Measurements from ENCODE around the gene NBEAL2. TPM values are rescaled to one million over a fixed set of nuclear protein-coding genes. Genes with fewer than 3 reads are reported as not detected.
"Not testable (repeated sequence)": the region's sequence is repeated elsewhere in the genome, so short reads cannot be mapped to it uniquely, and the experiment has no call there.

NBEAL2 gene
- total RNA-seq, 3 donors from 2014 or later: 75.5 to 86.9 (median 80.7) TPM

- Mint-ChIP-seq H3K9me3 (no peaks in the 10 kb centered on the region), H3K36me3 (ENCODE audit: insufficient read depth) (peaks cover 30% of the 10 kb centered on the region), H3K27me3 (ENCODE audit: low read depth) (no peaks in the 10 kb centered on the region), H3K4me3 (no peak overlapping the region), H3K4me1 (ENCODE audit: low read depth) (peaks cover 40% of the 10 kb centered on the region)
- DNase-seq (no peak), ATAC-seq (no peak)
Measured at GRCh38 chr3:47028146-47028545, 48.7 kb downstream of the NBEAL2 start.

DNA sequence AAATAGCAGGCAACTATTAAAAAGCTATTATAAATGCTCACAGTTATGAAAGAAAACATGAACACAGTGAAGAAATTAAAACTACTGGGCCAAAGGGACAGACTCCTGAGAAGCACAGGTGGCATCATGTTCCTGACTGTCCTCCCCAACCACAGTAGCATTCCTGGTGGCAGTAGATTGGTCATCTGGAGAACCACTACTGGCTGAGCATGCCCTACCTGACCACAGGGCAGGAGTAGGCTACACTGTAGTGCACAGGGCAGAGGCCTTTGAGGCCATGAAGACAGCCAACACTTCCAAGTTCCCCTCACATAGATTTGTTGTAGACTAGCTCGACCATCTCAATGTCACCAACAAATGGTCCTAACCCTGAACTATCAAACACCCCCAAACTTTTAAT is 49.2 kb downstream of the NBEAL2 start:
- no peaks in the 10 kb centered on the region for H3K9me3 Mint-ChIP-seq
- peaks cover 41% of the 10 kb centered on the region for H3K4me1 Mint-ChIP-seq (ENCODE audit: low read depth)
- no peak for ATAC-seq
- DNase-seq: no peak
- H3K27me3 Mint-ChIP-seq (ENCODE audit: low read depth): no peaks in the 10 kb centered on the region
- no peak overlapping the region for H3K4me3 Mint-ChIP-seq
- H3K36me3 Mint-ChIP-seq (ENCODE audit: insufficient read depth): peaks cover 30% of the 10 kb centered on the region

DNA sequence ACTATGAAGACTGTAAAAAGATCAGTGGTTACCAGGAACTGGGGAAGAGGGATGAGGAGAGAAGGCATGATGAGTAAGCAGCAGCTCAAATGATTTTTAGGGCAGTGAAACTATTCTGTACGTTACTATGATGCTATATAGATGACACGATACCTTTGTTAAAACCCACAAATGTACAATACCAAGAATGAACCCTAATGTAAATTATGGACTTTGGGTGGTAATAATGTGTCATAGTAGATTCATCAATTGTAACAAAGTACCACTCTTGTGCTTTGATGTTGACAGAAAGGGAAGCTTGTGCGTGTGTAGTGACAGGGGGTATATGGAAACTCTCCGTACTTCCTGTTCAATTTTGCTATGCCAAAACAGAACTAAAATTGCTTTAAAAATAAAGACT is 51.6 kb downstream of the NBEAL2 start:
- not testable (repeated sequence) for DNase-seq; H3K9me3 Mint-ChIP-seq; H3K27me3 Mint-ChIP-seq (ENCODE audit: low read depth)
- ATAC-seq: peak; percentile 92 to 95
- Mint-ChIP-seq H3K36me3 (ENCODE audit: insufficient read depth) (peaks cover 41% of the 10 kb centered on the region), H3K4me1 (ENCODE audit: low read depth) (peaks cover 33% of the 10 kb centered on the region), H3K4me3 (peak overlapping the region; percentile 41)

GRCh38 chr3:47034868-47035489 is 55.5 kb downstream of the NBEAL2 start:
- peaks cover 39% of the 10 kb centered on the region for H3K36me3 Mint-ChIP-seq (ENCODE audit: insufficient read depth)
- no peaks in the 10 kb centered on the region for H3K9me3 Mint-ChIP-seq
- no peaks in the 10 kb centered on the region for H3K27me3 Mint-ChIP-seq (ENCODE audit: low read depth)
- no peak for ATAC-seq
- peaks cover 54% of the 10 kb centered on the region for H3K4me1 Mint-ChIP-seq (ENCODE audit: low read depth)
- no peak for DNase-seq
- no peak overlapping the region for H3K4me3 Mint-ChIP-seq

DNA sequence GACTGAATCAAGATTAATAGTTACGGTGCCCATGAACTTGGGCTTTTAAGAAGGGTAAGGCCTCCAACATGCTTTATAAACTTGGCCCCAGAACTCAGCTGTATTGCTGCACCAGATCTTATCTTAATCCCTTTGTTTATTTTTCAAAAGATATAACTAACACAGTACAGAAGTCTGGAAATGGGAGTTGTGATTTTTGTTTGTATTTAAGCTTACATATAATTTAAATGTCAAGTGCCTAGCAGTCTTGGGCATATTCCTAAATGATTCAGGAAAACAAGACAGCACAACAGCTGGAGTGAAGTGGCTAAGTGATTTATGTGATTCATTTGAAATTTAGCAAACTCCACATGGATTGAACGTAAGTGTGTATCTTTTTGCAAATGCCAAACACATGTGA is 56.2 kb downstream of the NBEAL2 start:
- peaks cover 52% of the 10 kb centered on the region for H3K4me1 Mint-ChIP-seq (ENCODE audit: low read depth)

GRCh38 chr3:47036145-47036544 is 56.7 kb downstream of the NBEAL2 start:
- Mint-ChIP-seq H3K4me3 (no peak overlapping the region), H3K9me3 (no peaks in the 10 kb centered on the region), H3K27me3 (ENCODE audit: low read depth) (no peaks in the 10 kb centered on the region), H3K36me3 (ENCODE audit: insufficient read depth) (peaks cover 47% of the 10 kb centered on the region), H3K4me1 (ENCODE audit: low read depth) (peaks cover 47% of the 10 kb centered on the region)
- DNase-seq: no peak
- ATAC-seq: no peak

More for the DNA sequence above, 56.2 kb downstream of the NBEAL2 start:
- Mint-ChIP-seq H3K36me3 (ENCODE audit: insufficient read depth) (peaks cover 42% of the 10 kb centered on the region), H3K9me3 (no peaks in the 10 kb centered on the region), H3K4me3 (no peak overlapping the region), H3K27me3 (ENCODE audit: low read depth) (no peaks in the 10 kb centered on the region)
- ATAC-seq: no peak
- DNase-seq: no peak

- H3K4me1 Mint-ChIP-seq (ENCODE audit: low read depth): peaks cover 37% of the 10 kb centered on the region
- not testable (repeated sequence) for H3K4me3 Mint-ChIP-seq, DNase-seq
Measured at GRCh38 chr3:47037302-47037701, 57.8 kb downstream of the NBEAL2 start.

GRCh38 chr3:47041114-47041513 is 61.6 kb downstream of the NBEAL2 start:
- Mint-ChIP-seq H3K9me3 (no peaks in the 10 kb centered on the region), H3K36me3 (ENCODE audit: insufficient read depth) (peaks cover 34% of the 10 kb centered on the region), H3K27me3 (ENCODE audit: low read depth) (no peaks in the 10 kb centered on the region), H3K4me3 (no peak overlapping the region), H3K4me1 (ENCODE audit: low read depth) (peaks cover 25% of the 10 kb centered on the region)
- ATAC-seq (no peak), DNase-seq (no peak)

More at GRCh38 chr3:47037302-47037701, 57.8 kb downstream of the NBEAL2 start:
- not testable (repeated sequence) for H3K27me3 Mint-ChIP-seq (ENCODE audit: low read depth); H3K9me3 Mint-ChIP-seq; ATAC-seq
- H3K36me3 Mint-ChIP-seq (ENCODE audit: insufficient read depth): peaks cover 48% of the 10 kb centered on the region

DNA sequence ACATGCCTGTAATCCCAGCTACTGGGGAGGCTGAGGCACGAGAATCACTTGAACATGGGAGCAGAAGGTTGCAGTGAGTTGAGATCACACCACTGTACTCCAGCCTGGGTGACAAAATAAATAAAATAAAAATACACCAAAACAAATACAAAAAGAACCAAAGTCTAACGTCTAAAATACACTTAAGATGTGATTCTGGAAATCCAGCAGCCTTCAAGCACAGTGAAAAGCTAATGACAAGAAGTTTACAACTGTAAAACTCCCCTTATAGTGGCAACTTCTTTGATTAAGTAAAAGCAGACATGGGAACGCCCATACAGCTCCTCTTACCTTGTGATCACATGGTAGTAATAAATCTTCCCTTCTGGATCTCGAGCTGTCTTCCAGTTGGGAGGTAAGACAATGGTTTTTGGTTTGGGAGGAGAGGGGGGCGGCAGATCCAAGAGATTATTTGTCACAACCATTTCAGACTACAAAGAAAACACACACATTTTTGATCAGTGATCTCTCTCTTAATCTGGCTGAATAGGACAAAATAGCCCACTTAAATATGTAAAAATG is 62.8 kb downstream of the NBEAL2 start:
- Mint-ChIP-seq H3K36me3 (ENCODE audit: insufficient read depth) (peaks cover 31% of the 10 kb centered on the region), H3K4me3 (no peak overlapping the region), H3K4me1 (ENCODE audit: low read depth) (peaks cover 23% of the 10 kb centered on the region), H3K9me3 (no peaks in the 10 kb centered on the region), H3K27me3 (ENCODE audit: low read depth) (no peaks in the 10 kb centered on the region)
- DNase-seq: no peak
- no peak for ATAC-seq

- ATAC-seq: no peak
- no peaks in the 10 kb centered on the region for H3K9me3 Mint-ChIP-seq
- H3K4me1 Mint-ChIP-seq (ENCODE audit: low read depth): peaks cover 9% of the 10 kb centered on the region
- H3K27me3 Mint-ChIP-seq (ENCODE audit: low read depth): no peaks in the 10 kb centered on the region
- peaks cover 13% of the 10 kb centered on the region for H3K36me3 Mint-ChIP-seq (ENCODE audit: insufficient read depth)
- H3K4me3 Mint-ChIP-seq: no peak overlapping the region
- no peak for DNase-seq
Measured at GRCh38 chr3:47047069-47047468, 67.6 kb downstream of the NBEAL2 start.

DNA sequence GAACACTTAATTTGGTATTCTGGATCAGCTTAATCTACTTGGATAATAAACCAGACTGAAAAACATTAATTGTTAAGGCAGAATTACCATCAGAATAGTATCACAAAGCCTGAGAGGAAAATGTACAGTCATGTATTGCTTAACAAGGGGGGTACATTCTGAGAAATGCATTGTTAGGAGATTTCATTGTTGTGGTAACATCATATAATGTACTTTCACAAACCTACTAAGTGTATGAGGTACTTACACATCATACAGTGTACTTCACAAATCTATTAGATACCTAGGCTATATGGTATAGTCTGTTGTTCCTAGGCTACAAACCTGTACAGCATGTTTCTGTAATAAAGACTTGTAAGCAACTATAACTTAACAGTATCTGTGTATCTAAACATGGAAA is 68.2 kb downstream of the NBEAL2 start:
- DNase-seq (no peak), ATAC-seq (peak; percentile 51 to 86)
- H3K9me3 Mint-ChIP-seq: no peaks in the 10 kb centered on the region
- H3K36me3 Mint-ChIP-seq (ENCODE audit: insufficient read depth): peaks cover 13% of the 10 kb centered on the region
- H3K4me3 Mint-ChIP-seq: no peak overlapping the region
- no peaks in the 10 kb centered on the region for H3K27me3 Mint-ChIP-seq (ENCODE audit: low read depth)
- peaks cover 9% of the 10 kb centered on the region for H3K4me1 Mint-ChIP-seq (ENCODE audit: low read depth)

GRCh38 chr3:47054412-47054811 is 74.9 kb downstream of the NBEAL2 start:
- H3K36me3 Mint-ChIP-seq (ENCODE audit: insufficient read depth): peaks cover 23% of the 10 kb centered on the region
- ATAC-seq (no peak), DNase-seq (no peak)
- no peaks in the 10 kb centered on the region for H3K27me3 Mint-ChIP-seq (ENCODE audit: low read depth)
- no peak overlapping the region for H3K4me3 Mint-ChIP-seq
- H3K4me1 Mint-ChIP-seq (ENCODE audit: low read depth): peaks cover 35% of the 10 kb centered on the region
- no peaks in the 10 kb centered on the region for H3K9me3 Mint-ChIP-seq

GRCh38 chr3:47056705-47057104 is 77.2 kb downstream of the NBEAL2 start:
- H3K4me1 Mint-ChIP-seq (ENCODE audit: low read depth): peaks cover 40% of the 10 kb centered on the region
- no peak for ATAC-seq
- H3K27me3 Mint-ChIP-seq (ENCODE audit: low read depth): no peaks in the 10 kb centered on the region
- no peaks in the 10 kb centered on the region for H3K9me3 Mint-ChIP-seq
- no peak overlapping the region for H3K4me3 Mint-ChIP-seq
- peaks cover 29% of the 10 kb centered on the region for H3K36me3 Mint-ChIP-seq (ENCODE audit: insufficient read depth)
- DNase-seq: no peak

DNA sequence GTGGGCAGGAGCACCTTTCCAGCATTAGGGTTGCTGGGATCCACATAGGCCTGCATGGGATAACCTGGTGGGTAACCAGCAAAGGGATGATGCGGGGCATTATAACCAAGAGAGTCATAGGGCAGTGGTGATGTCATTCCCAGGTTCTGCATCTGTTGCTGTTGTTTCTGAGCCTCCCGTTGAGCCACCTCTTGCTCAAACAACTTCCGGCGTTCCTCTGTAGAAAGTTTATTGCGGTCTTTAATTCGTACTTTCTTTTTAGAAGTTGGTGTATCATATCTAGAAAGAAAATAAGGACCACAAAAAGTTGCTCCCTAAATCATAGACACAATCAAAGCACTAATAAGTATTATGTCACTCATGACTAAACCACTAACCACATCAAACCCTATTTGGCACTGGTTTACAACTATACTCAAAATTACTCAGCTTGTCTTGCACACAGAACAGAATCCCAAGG is 77.8 kb downstream of the NBEAL2 start:
- H3K4me3 Mint-ChIP-seq: no peak overlapping the region
- peaks cover 43% of the 10 kb centered on the region for H3K4me1 Mint-ChIP-seq (ENCODE audit: low read depth)
- H3K36me3 Mint-ChIP-seq (ENCODE audit: insufficient read depth): peaks cover 35% of the 10 kb centered on the region

More for the DNA sequence above, 77.8 kb downstream of the NBEAL2 start:
- ATAC-seq (peak; percentile 91 to 95), DNase-seq (peak; percentile 50)
- no peaks in the 10 kb centered on the region for H3K27me3 Mint-ChIP-seq (ENCODE audit: low read depth)
- no peaks in the 10 kb centered on the region for H3K9me3 Mint-ChIP-seq
